ENCODE results near the gene SPDEF.

Gene SPDEF

GRCh38 chr6:34563513-34563870, 7.4 kb upstream of the SPDEF start:
- no peak for DNase-seq (ENCODE audit: low read depth in 2 of 2, low spot score in 1 of 2)

- DNase-seq (ENCODE audit: low read depth in 2 of 2, low spot score in 1 of 2): no peak
Observed at GRCh38 chr6:34562861-34563512, 6.9 kb upstream of the SPDEF start.

- DNase-seq (ENCODE audit: low read depth in 2 of 2, low spot score in 1 of 2): no peak
Observed at GRCh38 chr6:34562350-34562749, 6.2 kb upstream of the SPDEF start.

GRCh38 chr6:34561227-34561530, 5.0 kb upstream of the SPDEF start:
- no peak for DNase-seq (ENCODE audit: low read depth in 2 of 2, low spot score in 1 of 2)

- DNase-seq (ENCODE audit: low read depth in 2 of 2, low spot score in 1 of 2): no peak
Observed at GRCh38 chr6:34560366-34561226, 4.5 kb upstream of the SPDEF start.

- DNase-seq (ENCODE audit: low read depth in 2 of 2, low spot score in 1 of 2): no peak
Observed at GRCh38 chr6:34559651-34560365, 3.7 kb upstream of the SPDEF start.

GRCh38 chr6:34558172-34558714, 2.1 kb upstream of the SPDEF start:
- DNase-seq (ENCODE audit: low read depth in 2 of 2, low spot score in 1 of 2): no peak

- DNase-seq (ENCODE audit: low read depth in 2 of 2, low spot score in 1 of 2): no peak
Observed at GRCh38 chr6:34557228-34557627, 1.1 kb upstream of the SPDEF start.

GRCh38 chr6:34556493-34556892, 364 bp upstream of the SPDEF start:
- no peak for DNase-seq (ENCODE audit: low read depth in 2 of 2, low spot score in 1 of 2)

- no peak for DNase-seq (ENCODE audit: low read depth in 2 of 2, low spot score in 1 of 2)
Observed at GRCh38 chr6:34555328-34555727, 801 bp downstream of the SPDEF start.

GRCh38 chr6:34555007-34555322, 1.2 kb downstream of the SPDEF start:
- DNase-seq (ENCODE audit: low read depth in 2 of 2, low spot score in 1 of 2): no peak

GRCh38 chr6:34554291-34555006, 1.7 kb downstream of the SPDEF start:
- DNase-seq (ENCODE audit: low read depth in 2 of 2, low spot score in 1 of 2): no peak

GRCh38 chr6:34553750-34554149, 2.4 kb downstream of the SPDEF start:
- no peak for DNase-seq (ENCODE audit: low read depth in 2 of 2, low spot score in 1 of 2)

GRCh38 chr6:34553146-34553545, 3.0 kb downstream of the SPDEF start:
- DNase-seq (ENCODE audit: low read depth in 2 of 2, low spot score in 1 of 2): no peak

GRCh38 chr6:34552620-34553019, 3.5 kb downstream of the SPDEF start:
- DNase-seq (ENCODE audit: low read depth in 2 of 2, low spot score in 1 of 2): no peak

GRCh38 chr6:34551720-34552119, 4.4 kb downstream of the SPDEF start:
- no peak for DNase-seq (ENCODE audit: low read depth in 2 of 2, low spot score in 1 of 2)

GRCh38 chr6:34549804-34550202, 6.3 kb downstream of the SPDEF start:
- DNase-seq (ENCODE audit: low read depth in 2 of 2, low spot score in 1 of 2): no peak

GRCh38 chr6:34549026-34549803, 6.9 kb downstream of the SPDEF start:
- DNase-seq (ENCODE audit: low read depth in 2 of 2, low spot score in 1 of 2): no peak

GRCh38 chr6:34547701-34548644, 8.2 kb downstream of the SPDEF start:
- DNase-seq (ENCODE audit: low read depth in 2 of 2, low spot score in 1 of 2): no peak

Measured in stimulated activated CD8-positive, alpha-beta memory T cell treated with anti-CD3 and anti-CD28 coated beads, Interleukin-4, amount 100 ng/mL, for 1 hour (primary cell).